Measurements from ENCODE around the gene C1GALT1C1. TPM values are rescaled to one million over a fixed set of nuclear protein-coding genes. Genes with fewer than 3 reads are reported as not detected.

C1GALT1C1 gene
- total RNA-seq, 1 experiment from 2014 or later, result 15.4 TPM

DNA sequence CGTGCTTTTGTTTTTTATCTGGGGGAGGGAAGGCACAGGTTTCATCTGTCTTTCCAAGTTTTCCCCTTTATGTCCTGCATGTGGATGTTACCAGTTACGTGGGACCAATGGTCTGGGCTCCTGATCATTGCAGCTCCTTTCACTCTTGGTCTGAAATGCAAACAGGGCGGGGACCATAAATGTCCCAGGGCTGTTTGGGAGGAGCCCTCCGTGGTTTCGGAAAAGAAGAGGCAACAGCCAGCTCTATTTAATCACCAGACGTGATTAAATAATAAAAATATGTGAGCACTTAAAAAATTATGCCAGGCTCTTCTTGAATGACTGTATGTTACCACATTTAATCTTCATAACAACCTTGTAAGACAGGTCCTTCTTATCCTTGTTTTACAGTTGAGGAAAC is 30.8 kb upstream of the C1GALT1C1 start:
- H3K9ac ChIP-seq (ENCODE audit: low read length), result no peak overlapping the region
- no peak overlapping the region for H2AFZ ChIP-seq (ENCODE audit: low read depth, low read length, poor library complexity, severe bottlenecking)

GRCh38 chrX:120653000-120653399 is 23.1 kb upstream of the C1GALT1C1 start:
- Histone ChIP-seq H3K4me1 (ENCODE audit: control insufficient read depth in 1 of 2, insufficient read depth in 2 of 2, low read length in 2 of 2) (no peaks in the 10 kb centered on the region), H3K9me2 (ENCODE audit: insufficient read depth) (no peaks in the 10 kb centered on the region), H3K4me2 (ENCODE audit: low read length) (no peak overlapping the region), H3K27ac (ENCODE audit: low read depth, low read length) (no peak overlapping the region), H3K9me3 (ENCODE audit: control insufficient read depth in 1 of 2, insufficient read depth in 1 of 2, low read depth in 1 of 2, low read length in 2 of 2) (no peaks in the 10 kb centered on the region), H2AFZ (ENCODE audit: low read depth, low read length, poor library complexity, severe bottlenecking) (no peak overlapping the region), H3K9ac (ENCODE audit: low read length) (no peak overlapping the region), H4K20me1 (ENCODE audit: insufficient read depth) (no peaks in the 10 kb centered on the region), H3K79me2 (ENCODE audit: insufficient read depth, low read length) (no peaks in the 10 kb centered on the region), H3K27me3 (ENCODE audit: insufficient read depth, low read length) (no peaks in the 10 kb centered on the region), H3K36me3 (ENCODE audit: control insufficient read depth in 1 of 2, insufficient read depth in 2 of 2, low read length in 2 of 2) (no peaks in the 10 kb centered on the region), H3K4me3 (replicated peaks in 1 of 2; ENCODE audit: low read depth in 1 of 2, low read length in 2 of 2) (no peak overlapping the region)
- ChIA-PET POLR2A (no interaction called here), CTCF (no interaction called here), RAD21 (ENCODE audit: low non-redundant PET in 1 of 2, low total read pairs in 2 of 2, uncharacterized antibody in 2 of 2, unreplicated experiment in 2 of 2) (no interaction called here)
- intact Hi-C loops (cut with micrococcal nuclease), result no loop called here
- ATAC-seq, result no peak
- BruUV-seq (replicated peaks), result no TSS peak
- no peak for TF ChIP-seq ZNF274 (IDR thresholded peaks at IDR 0.05; ENCODE audit: low read depth, low read length)
- TF ChIP-seq, protein P1, sequence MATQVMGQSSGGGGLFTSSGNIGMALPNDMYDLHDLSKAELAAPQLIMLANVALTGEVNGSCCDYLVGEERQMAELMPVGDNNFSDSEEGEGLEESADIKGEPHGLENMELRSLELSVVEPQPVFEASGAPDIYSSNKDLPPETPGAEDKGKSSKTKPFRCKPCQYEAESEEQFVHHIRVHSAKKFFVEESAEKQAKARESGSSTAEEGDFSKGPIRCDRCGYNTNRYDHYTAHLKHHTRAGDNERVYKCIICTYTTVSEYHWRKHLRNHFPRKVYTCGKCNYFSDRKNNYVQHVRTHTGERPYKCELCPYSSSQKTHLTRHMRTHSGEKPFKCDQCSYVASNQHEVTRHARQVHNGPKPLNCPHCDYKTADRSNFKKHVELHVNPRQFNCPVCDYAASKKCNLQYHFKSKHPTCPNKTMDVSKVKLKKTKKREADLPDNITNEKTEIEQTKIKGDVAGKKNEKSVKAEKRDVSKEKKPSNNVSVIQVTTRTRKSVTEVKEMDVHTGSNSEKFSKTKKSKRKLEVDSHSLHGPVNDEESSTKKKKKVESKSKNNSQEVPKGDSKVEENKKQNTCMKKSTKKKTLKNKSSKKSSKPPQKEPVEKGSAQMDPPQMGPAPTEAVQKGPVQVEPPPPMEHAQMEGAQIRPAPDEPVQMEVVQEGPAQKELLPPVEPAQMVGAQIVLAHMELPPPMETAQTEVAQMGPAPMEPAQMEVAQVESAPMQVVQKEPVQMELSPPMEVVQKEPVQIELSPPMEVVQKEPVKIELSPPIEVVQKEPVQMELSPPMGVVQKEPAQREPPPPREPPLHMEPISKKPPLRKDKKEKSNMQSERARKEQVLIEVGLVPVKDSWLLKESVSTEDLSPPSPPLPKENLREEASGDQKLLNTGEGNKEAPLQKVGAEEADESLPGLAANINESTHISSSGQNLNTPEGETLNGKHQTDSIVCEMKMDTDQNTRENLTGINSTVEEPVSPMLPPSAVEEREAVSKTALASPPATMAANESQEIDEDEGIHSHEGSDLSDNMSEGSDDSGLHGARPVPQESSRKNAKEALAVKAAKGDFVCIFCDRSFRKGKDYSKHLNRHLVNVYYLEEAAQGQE (IDR thresholded peaks at IDR 0.05; ENCODE audit: low read depth), result no peak
- no peak for TF ChIP-seq EZH2phosphoT487 (IDR thresholded peaks at IDR 0.05; ENCODE audit: borderline replicate concordance)
- TF ChIP-seq SRF (IDR thresholded peaks at IDR 0.05; ENCODE audit: low read depth), result no peak
- no peak for TF ChIP-seq EZH2 (IDR thresholded peaks at IDR 0.05)
- TF ChIP-seq POLR2A (IDR thresholded peaks at IDR 0.05; ENCODE audit: borderline replicate concordance, extremely low read depth, insufficient read depth, insufficient read length), result no peak
- no peak for TF ChIP-seq ZFX (IDR thresholded peaks at IDR 0.05)
- no peak for TF ChIP-seq ATF3 (IDR thresholded peaks at IDR 0.05)
- no peak for TF ChIP-seq YY1 (IDR thresholded peaks at IDR 0.05; ENCODE audit: extremely low read depth, insufficient replicate concordance, low read depth, low read length)
- TF ChIP-seq FOSL1 (IDR thresholded peaks at IDR 0.05; ENCODE audit: low read depth), result no peak
- no peak for TF ChIP-seq CBX3 (IDR thresholded peaks at IDR 0.05; ENCODE audit: low read depth)
- TF ChIP-seq ELF1 (IDR thresholded peaks at IDR 0.05; ENCODE audit: borderline replicate concordance, low read depth), result no peak
- no peak for TF ChIP-seq SIN3A (IDR thresholded peaks at IDR 0.05; ENCODE audit: low read depth)
- no peak for TF ChIP-seq JUND (IDR thresholded peaks at IDR 0.05)
- DNase-seq (ENCODE audit: low read depth, low spot score), result no peak

More for the DNA sequence above, 30.8 kb upstream of the C1GALT1C1 start:
- ChIA-PET POLR2A (no interaction called here), RAD21 (ENCODE audit: low non-redundant PET in 1 of 2, low total read pairs in 2 of 2, uncharacterized antibody in 2 of 2, unreplicated experiment in 2 of 2) (no interaction called here), CTCF (no interaction called here)
- ATAC-seq (no peak), DNase-seq (ENCODE audit: low read depth, low spot score) (no peak)
- no peaks in the 10 kb centered on the region; a peak in 1 of 4 replicates for H3K4me1 ChIP-seq (ENCODE audit: control insufficient read depth in 1 of 2, insufficient read depth in 2 of 2, low read length in 2 of 2)
- no peaks in the 10 kb centered on the region for H3K9me3 ChIP-seq (ENCODE audit: control insufficient read depth in 1 of 2, insufficient read depth in 1 of 2, low read depth in 1 of 2, low read length in 2 of 2)
- no peak overlapping the region for H3K4me3 ChIP-seq (replicated peaks in 1 of 2; ENCODE audit: low read depth in 1 of 2, low read length in 2 of 2)
- no peaks in the 10 kb centered on the region for H4K20me1 ChIP-seq (ENCODE audit: insufficient read depth)
- no peaks in the 10 kb centered on the region for H3K9me2 ChIP-seq (ENCODE audit: insufficient read depth)
- TF ChIP-seq SRF (IDR thresholded peaks at IDR 0.05; ENCODE audit: low read depth), result no peak
- no peak for TF ChIP-seq SIN3A (IDR thresholded peaks at IDR 0.05; ENCODE audit: low read depth)
- no peak for TF ChIP-seq POLR2A (IDR thresholded peaks at IDR 0.05; ENCODE audit: borderline replicate concordance, extremely low read depth, insufficient read depth, insufficient read length)
- no peak for TF ChIP-seq RAD21 (IDR thresholded peaks at IDR 0.05; ENCODE audit: low read depth)
- no peak for TF ChIP-seq TCF7L2 (IDR thresholded peaks at IDR 0.05; ENCODE audit: borderline replicate concordance, extremely low read depth, insufficient read depth, insufficient read length)
- TF ChIP-seq ZFX (IDR thresholded peaks at IDR 0.05), result no peak
- TF ChIP-seq POLR2AphosphoS5 (IDR thresholded peaks at IDR 0.05; ENCODE audit: low read depth, low read length), result no peak
- TF ChIP-seq SP1 (IDR thresholded peaks at IDR 0.05; ENCODE audit: low read depth), result no peak
- intact Hi-C loops (cut with micrococcal nuclease), result no loop called here
- BruUV-seq (replicated peaks), result no TSS peak
- H3K27ac ChIP-seq (ENCODE audit: low read depth, low read length), result no peak overlapping the region
- no peaks in the 10 kb centered on the region for H3K36me3 ChIP-seq (ENCODE audit: control insufficient read depth in 1 of 2, insufficient read depth in 2 of 2, low read length in 2 of 2)
- no peaks in the 10 kb centered on the region for H3K27me3 ChIP-seq (ENCODE audit: insufficient read depth, low read length)
- no peak overlapping the region for H3K4me2 ChIP-seq (ENCODE audit: low read length)
- no peaks in the 10 kb centered on the region for H3K79me2 ChIP-seq (ENCODE audit: insufficient read depth, low read length)
